Measurements from ENCODE around the gene CEP83.

- no peak for TF ChIP-seq CSDC2 (CRISPR knock-in tag; IDR thresholded peaks at IDR 0.05)
- TF ChIP-seq, protein P1, sequence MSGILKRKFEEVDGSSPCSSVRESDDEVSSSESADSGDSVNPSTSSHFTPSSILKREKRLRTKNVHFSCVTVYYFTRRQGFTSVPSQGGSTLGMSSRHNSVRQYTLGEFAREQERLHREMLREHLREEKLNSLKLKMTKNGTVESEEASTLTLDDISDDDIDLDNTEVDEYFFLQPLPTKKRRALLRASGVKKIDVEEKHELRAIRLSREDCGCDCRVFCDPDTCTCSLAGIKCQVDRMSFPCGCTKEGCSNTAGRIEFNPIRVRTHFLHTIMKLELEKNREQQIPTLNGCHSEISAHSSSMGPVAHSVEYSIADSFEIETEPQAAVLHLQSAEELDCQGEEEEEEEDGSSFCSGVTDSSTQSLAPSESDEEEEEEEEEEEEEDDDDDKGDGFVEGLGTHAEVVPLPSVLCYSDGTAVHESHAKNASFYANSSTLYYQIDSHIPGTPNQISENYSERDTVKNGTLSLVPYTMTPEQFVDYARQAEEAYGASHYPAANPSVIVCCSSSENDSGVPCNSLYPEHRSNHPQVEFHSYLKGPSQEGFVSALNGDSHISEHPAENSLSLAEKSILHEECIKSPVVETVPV (CRISPR knock-in tag; IDR thresholded peaks at IDR 0.05) = no peak
- TF ChIP-seq, protein P2, sequence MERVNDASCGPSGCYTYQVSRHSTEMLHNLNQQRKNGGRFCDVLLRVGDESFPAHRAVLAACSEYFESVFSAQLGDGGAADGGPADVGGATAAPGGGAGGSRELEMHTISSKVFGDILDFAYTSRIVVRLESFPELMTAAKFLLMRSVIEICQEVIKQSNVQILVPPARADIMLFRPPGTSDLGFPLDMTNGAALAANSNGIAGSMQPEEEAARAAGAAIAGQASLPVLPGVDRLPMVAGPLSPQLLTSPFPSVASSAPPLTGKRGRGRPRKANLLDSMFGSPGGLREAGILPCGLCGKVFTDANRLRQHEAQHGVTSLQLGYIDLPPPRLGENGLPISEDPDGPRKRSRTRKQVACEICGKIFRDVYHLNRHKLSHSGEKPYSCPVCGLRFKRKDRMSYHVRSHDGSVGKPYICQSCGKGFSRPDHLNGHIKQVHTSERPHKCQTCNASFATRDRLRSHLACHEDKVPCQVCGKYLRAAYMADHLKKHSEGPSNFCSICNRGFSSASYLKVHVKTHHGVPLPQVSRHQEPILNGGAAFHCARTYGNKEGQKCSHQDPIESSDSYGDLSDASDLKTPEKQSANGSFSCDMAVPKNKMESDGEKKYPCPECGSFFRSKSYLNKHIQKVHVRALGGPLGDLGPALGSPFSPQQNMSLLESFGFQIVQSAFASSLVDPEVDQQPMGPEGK (CRISPR knock-in tag; IDR thresholded peaks at IDR 0.05; ENCODE audit: borderline replicate concordance) = no peak
- no peak for TF ChIP-seq ZNF565 (CRISPR knock-in tag; conservative IDR thresholded peaks at IDR 0.05; ENCODE audit: low read depth)
- TF ChIP-seq ZNF8 (CRISPR knock-in tag; IDR thresholded peaks at IDR 0.05) = no peak
- TF ChIP-seq OSR1 (CRISPR knock-in tag; IDR thresholded peaks at IDR 0.05) = no peak
- TF ChIP-seq GLIS3 (CRISPR knock-in tag; IDR thresholded peaks at IDR 0.05) = no peak
- no peak for TF ChIP-seq POU6F1 (CRISPR knock-in tag; IDR thresholded peaks at IDR 0.05; ENCODE audit: borderline replicate concordance, low read depth)
These were observed 182.9 kb downstream of the CEP83 start for GRCh38 chr12:94276725-94277124.
